ENCODE measurements around the gene LPIN3. TPM values are rescaled to one million over a fixed set of nuclear protein-coding genes. Genes with fewer than 3 reads are reported as not detected.

Gene LPIN3
- total RNA-seq, 3 donors from 2014 or later: 0.19 to 0.32 (median 0.20) TPM

DNA sequence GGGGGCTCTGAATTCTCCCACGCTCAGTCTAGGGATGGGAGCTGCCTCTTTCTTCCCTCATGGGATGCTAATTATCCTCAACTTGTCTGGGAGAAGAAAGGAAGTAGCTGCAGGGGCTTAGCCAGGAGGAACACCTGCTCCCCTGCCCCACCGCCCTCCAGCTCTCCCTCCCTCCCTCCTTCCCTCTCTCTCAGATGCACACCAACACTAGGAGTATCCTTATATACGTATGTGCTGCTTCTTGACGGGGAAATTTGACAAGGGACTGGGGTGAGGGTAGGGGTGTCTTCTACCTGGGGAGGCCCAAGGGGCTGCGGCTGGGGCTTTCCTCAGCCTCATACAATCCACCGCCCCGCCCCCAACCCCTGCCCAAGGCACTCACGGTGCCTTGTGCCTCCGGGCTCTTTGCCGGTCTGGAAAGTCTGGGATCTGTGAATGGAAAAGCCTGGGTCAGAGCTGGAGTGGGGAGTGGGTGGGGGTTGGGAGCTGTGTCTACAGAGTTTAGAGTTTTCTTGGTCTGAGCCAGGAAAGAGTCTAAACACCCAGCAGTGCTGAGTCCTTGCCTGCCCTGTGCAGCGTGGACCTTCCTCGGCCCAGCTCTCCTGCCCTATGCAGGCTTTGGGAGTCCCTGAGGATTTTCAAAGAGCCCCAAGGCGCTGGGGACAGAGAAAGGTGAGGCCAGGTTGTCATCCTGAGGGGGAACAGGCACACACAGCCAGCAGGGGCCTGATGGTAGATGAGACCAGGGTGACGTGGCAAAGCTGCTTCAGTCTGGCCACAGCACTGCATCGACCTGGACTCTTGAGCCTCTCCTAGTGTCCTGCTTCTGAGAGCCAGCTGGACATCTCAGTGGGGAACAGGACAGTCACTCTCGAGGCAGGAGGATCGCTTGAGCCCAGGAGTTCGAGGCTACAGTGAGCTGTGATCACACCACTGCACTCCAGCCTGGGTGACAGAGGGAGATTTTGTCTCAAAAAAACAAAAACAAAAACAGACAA, 55.3 kb downstream of the LPIN3 start:
- no peaks in the 10 kb centered on the region for H3K4me1 Mint-ChIP-seq (ENCODE audit: low read depth)
- no peak overlapping the region for H3K4me3 Mint-ChIP-seq
- ATAC-seq (no peak), DNase-seq (no peak)
- no peaks in the 10 kb centered on the region for H3K9me3 Mint-ChIP-seq
- H3K27me3 Mint-ChIP-seq (ENCODE audit: low read depth): no peaks in the 10 kb centered on the region
- H3K36me3 Mint-ChIP-seq (ENCODE audit: insufficient read depth): no peaks in the 10 kb centered on the region

DNA sequence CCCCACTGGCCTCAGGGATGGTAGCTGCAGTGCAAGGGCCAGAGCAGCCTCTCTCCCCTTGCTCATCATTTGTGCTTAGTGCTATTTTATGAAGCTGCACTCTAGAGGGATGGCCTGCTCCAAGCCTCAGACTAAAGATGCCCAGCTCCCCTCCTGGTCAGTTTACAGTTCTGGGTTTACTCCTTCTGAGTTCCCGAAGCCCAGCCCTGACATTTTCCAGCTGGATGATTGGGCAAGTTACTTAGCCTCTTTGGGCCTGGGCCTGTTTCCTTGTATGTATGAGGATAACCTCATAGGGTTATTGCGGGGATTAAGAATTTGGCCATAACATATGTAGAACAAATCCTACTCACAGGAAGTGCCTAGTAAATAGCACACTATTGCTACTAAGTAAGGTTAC, 57.8 kb downstream of the LPIN3 start:
- DNase-seq (no peak), ATAC-seq (no peak)
- Mint-ChIP-seq H3K27me3 (ENCODE audit: low read depth) (no peaks in the 10 kb centered on the region), H3K4me1 (ENCODE audit: low read depth) (no peaks in the 10 kb centered on the region), H3K9me3 (no peaks in the 10 kb centered on the region), H3K36me3 (ENCODE audit: insufficient read depth) (peaks cover 9% of the 10 kb centered on the region), H3K4me3 (no peak overlapping the region)

DNA sequence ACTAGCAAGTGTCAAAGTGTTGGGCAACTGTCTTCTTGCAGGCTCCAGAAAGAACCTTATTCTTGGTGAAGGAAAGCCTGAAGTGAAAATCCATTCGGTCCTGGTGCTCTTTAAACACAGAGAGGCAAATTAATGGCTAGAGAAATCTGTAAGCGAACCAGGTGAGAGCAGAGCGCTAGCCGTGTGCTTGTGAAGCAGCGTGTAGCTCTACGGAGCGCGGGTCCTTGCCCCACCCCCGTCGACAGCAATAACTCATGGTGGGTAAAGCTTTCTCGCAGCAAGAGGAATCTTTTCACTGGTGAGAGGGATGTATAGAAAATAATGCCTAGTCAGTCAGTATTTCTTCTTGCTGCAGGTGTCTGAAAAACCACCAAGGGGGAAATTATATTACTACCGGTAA, 63.0 kb downstream of the LPIN3 start:
- Mint-ChIP-seq H3K4me1 (ENCODE audit: low read depth) (peaks cover 5% of the 10 kb centered on the region), H3K36me3 (ENCODE audit: insufficient read depth) (peaks cover 30% of the 10 kb centered on the region), H3K4me3 (no peak overlapping the region), H3K27me3 (ENCODE audit: low read depth) (no peaks in the 10 kb centered on the region), H3K9me3 (no peaks in the 10 kb centered on the region)
- DNase-seq: no peak
- no peak for ATAC-seq

DNA sequence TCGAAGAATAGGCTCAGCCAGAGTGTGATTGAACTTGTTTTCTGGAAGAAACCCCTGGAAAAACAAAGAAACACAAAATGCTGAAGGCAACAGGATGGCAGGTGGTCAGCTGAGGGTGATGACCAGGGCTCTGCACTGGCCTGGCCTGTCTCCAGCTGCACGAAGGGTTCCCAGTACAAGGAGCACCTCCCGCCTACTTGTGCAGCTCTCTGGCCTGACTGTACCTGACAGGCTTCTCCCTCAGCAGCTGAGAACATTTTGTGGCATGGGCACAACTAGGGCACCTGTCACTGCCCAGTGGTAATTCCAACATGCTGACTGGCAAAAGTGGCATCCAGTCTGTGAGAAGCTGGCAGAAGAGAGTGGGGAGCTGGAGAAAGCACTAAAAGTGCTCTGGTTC, 64.8 kb downstream of the LPIN3 start:
- Mint-ChIP-seq H3K36me3 (ENCODE audit: insufficient read depth) (peaks cover 42% of the 10 kb centered on the region), H3K4me1 (ENCODE audit: low read depth) (peaks cover 15% of the 10 kb centered on the region), H3K27me3 (ENCODE audit: low read depth) (no peaks in the 10 kb centered on the region), H3K4me3 (no peak overlapping the region), H3K9me3 (no peaks in the 10 kb centered on the region)
- ATAC-seq (no peak), DNase-seq (no peak)

DNA sequence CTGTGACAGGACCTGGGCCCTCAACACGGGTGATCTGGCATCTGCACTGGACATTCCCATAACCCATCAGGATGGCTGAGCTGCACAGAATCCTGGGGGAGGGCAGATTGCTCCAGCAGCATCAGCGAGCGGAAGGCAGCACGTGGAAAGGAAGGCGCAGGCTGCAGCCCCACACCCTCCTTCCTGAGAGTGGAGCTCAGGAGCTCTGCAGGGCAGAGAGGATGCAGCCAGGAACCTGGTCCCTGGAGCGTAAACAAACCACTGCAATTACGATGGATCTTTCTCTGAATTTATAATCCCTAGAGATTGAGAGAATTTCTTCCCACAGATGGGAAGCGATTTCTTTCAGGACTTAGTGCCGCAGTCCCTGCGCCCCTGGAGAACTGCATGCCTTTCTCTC, 65.7 kb downstream of the LPIN3 start:
- Mint-ChIP-seq H3K4me1 (ENCODE audit: low read depth) (peaks cover 15% of the 10 kb centered on the region), H3K9me3 (no peaks in the 10 kb centered on the region), H3K4me3 (no peak overlapping the region), H3K36me3 (ENCODE audit: insufficient read depth) (peaks cover 46% of the 10 kb centered on the region), H3K27me3 (ENCODE audit: low read depth) (no peaks in the 10 kb centered on the region)
- no peak for ATAC-seq
- DNase-seq: no peak

DNA sequence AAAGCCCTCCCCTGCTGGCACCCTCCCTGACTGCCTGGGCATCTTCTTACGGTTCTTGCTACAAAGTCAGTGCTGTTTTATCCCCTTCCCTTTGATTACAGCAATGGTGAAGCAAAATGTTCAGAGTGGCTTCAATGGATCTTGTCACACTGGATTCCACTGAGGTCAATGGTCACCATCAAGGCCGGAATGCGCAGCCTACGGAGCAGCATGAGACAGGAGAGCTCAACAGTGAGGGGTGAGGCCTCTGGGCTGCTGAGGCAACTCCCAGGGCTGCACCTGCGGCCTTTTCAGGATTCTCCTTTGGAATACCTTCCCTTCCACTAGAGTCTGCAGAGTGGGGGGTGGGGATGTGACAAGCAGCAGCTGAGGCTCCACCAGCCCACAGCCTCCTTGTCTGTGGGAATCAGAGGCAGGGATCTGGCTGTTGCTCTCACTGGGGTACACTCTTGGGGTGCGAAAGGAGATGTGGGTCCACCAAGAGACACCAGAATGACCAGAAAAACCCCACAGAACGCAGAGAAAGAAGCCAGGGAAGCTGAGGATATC, 66.3 kb downstream of the LPIN3 start:
- ATAC-seq (no peak), DNase-seq (no peak)
- Mint-ChIP-seq H3K9me3 (no peaks in the 10 kb centered on the region), H3K36me3 (ENCODE audit: insufficient read depth) (peaks cover 46% of the 10 kb centered on the region), H3K27me3 (ENCODE audit: low read depth) (no peaks in the 10 kb centered on the region), H3K4me3 (no peak overlapping the region), H3K4me1 (ENCODE audit: low read depth) (peaks cover 15% of the 10 kb centered on the region)

DNA sequence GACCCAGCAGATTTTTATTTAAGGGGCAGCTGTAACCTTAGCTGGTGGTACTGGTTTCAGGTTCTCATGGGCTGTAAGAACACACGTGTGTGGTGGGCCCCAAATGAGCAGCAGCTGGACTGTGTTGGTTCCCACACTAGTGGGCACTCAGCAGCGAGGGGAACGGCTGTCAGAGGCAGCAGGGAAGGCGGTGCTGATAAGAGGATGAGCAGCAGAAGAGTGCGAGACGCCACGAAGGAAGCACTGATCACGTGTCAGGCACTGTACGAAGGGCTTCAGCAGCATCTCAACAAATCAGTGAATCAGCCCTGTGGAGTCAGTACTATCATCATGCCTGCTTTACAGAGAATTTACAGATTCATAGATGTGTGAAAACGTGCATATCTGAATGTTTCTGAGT, 67.0 kb downstream of the LPIN3 start:
- peak in 1 of 2 donors; percentile 32 for ATAC-seq

DNA sequence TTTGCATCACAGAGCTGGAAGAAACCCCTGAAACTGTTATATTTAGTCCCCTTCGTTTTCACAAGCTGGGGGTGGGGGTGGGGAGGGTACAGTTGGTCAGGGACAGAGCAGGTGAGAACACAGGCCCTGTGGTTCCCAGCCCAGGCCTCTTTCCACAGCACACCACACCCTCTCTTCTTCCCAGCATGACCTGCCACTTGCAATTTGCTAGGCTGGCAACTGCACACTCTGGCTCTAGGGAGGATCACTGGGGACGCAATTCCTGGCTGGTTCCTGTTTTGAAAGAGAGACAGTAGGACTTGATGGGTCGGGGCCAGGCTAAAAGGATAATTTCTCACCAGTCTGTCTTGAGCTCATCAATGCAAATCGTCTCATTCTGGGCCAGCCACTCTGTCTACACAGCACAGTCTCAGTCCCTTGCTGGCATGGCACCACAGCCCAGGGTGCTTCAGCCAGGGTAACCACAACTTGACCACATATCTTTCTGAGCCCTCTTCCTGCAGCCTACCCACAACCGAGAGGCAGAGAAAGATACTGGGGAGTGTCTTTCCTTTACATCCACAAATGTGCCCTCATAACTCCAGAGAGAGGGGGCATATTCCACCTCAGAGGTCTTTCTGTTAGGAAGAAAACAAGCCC, 67.7 kb downstream of the LPIN3 start:
- DNase-seq: no peak
- Mint-ChIP-seq H3K36me3 (ENCODE audit: insufficient read depth) (peaks cover 44% of the 10 kb centered on the region), H3K4me1 (ENCODE audit: low read depth) (peaks cover 15% of the 10 kb centered on the region), H3K4me3 (no peak overlapping the region), H3K27me3 (ENCODE audit: low read depth) (no peaks in the 10 kb centered on the region), H3K9me3 (no peaks in the 10 kb centered on the region)
- no peak for ATAC-seq

More for the DNA sequence above, 67.0 kb downstream of the LPIN3 start:
- Mint-ChIP-seq H3K4me3 (no peak overlapping the region), H3K27me3 (ENCODE audit: low read depth) (no peaks in the 10 kb centered on the region), H3K36me3 (ENCODE audit: insufficient read depth) (peaks cover 46% of the 10 kb centered on the region), H3K9me3 (no peaks in the 10 kb centered on the region), H3K4me1 (ENCODE audit: low read depth) (peaks cover 15% of the 10 kb centered on the region)
- no peak for DNase-seq

DNA sequence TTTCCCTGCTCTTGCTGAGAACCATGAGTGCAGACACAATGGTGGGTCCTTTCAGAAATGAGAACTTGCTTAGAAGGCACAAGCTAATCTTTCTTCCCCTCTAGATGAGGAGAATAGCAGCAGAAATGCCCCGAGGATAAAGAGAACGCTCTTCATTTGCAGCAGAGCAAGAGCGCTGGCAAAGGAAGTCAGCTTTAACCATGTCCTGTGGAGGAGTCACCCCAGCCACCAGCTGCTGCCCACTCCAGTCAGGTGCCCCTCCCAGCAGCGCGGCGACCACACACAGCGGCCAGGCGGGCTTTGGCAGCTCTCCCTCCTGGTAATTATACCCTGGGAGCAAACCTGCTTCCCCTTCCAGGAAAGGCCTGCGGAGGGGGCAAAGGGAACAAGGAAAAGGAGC, 68.4 kb downstream of the LPIN3 start:
- Mint-ChIP-seq H3K4me1 (ENCODE audit: low read depth) (peaks cover 15% of the 10 kb centered on the region), H3K9me3 (no peaks in the 10 kb centered on the region), H3K4me3 (no peak overlapping the region), H3K27me3 (ENCODE audit: low read depth) (no peaks in the 10 kb centered on the region), H3K36me3 (ENCODE audit: insufficient read depth) (peaks cover 48% of the 10 kb centered on the region)
- DNase-seq (no peak), ATAC-seq (no peak)

Other genes with a start within 250 kb of the LPIN3 start
- 100 to 1,000 TPM in 1 of 3 donors, 10 to 100 TPM in 2; 89.1 to 104 (median 91.3) TPM for gene PLCG1, start 203.3 kb upstream of the LPIN3 start, total RNA-seq
- gene ZHX3, start 23.1 kb upstream of the LPIN3 start, total RNA-seq: 10 to 100 TPM in 1 of 3 donors, 1 to 10 TPM in 2; 6.9 to 11.9 (median 9.9) TPM
- gene EMILIN3, start 26.0 kb downstream of the LPIN3 start, total RNA-seq: not detected

All from activated T-cell treated with anti-CD3 and anti-CD28 coated beads, Interleukin-2, amount 50 U/mL, for 4 hours (primary cell).